CD4-positive, alpha-beta T cell (primary cell): ENCODE measurements around the gene CSF1R. TPM values are rescaled to one million over a fixed set of nuclear protein-coding genes. Genes with fewer than 3 reads are reported as not detected.
A peak's percentile ranks its signal among the peaks of the same experiment; 100 is the strongest.

Source experiments
- ATAC-seq: fragments of 200-7000 bp; cut with Tn5 transposase; one replicate; pipeline ENCODE4 v1.10.0; 2022; ENCODE audit warnings: mild to moderate bottlenecking; ENCODE audit not compliant: poor library complexity
- CTCF ChIA-PET: fragments of 350-600 bp; sonication (Branson Sonifier 250); formaldehyde crosslinking; loops from one replicate; lab custom pipeline; 2021; ENCODE audit warnings: antibody characterized with exemption, inconsistent platforms; lab: Charles Lee
- POLR2A ChIA-PET: fragments of 350-600 bp; sonication (Branson Sonifier 250); formaldehyde crosslinking; loops from one replicate; lab custom pipeline; 2021; ENCODE audit warnings: antibody characterized with exemption, inconsistent platforms; lab: Charles Lee
- DNase-seq, 14 experiments: peaks; one replicate each; pipeline ENCODE4 v3.0.0-alpha.2; 2013 to 2020; ENCODE audit warnings: mixed read lengths in 2 of 14
- H3K27ac ChIP-seq, 2 donors: one replicate each; pipeline versions ENCODE4 v1.5.1 to v1.7.0; 2013; ENCODE audit warnings: low read length in 2 of 2, low read depth in 1 of 2, mild to moderate bottlenecking in 1 of 2
- H3K27me3 ChIP-seq, 2 experiments: 1 replicate in 1 of 2; 2 replicates in 1 of 2; pipeline versions ENCODE4 v1.6.1 to v1.7.0; 2013; ENCODE audit warnings: low read length in 2 of 2, control low read depth in 1 of 2, mild to moderate bottlenecking in 1 of 2, moderate library complexity in 1 of 2; ENCODE audit not compliant: insufficient read depth in 2 of 2, control insufficient read depth in 1 of 2
- H3K36me3 ChIP-seq: one replicate; pipeline ENCODE4 v1.6.1; 2013; ENCODE audit warnings: low read length, control low read depth; ENCODE audit not compliant: insufficient read depth
- H3K4me1 ChIP-seq: one replicate; pipeline ENCODE4 v1.6.1; 2013; ENCODE audit warnings: low read length, control low read depth; ENCODE audit not compliant: insufficient read depth
- H3K4me3 ChIP-seq: one replicate; pipeline ENCODE4 v1.5.1; 2013; ENCODE audit warnings: mild to moderate bottlenecking, low read length, moderate library complexity
- H3K9me3 ChIP-seq, 2 experiments: 1 replicate in 1 of 2; 2 replicates in 1 of 2; pipeline versions ENCODE4 v1.6.1 to v1.7.0; 2013; ENCODE audit warnings: low read length in 2 of 2, mild to moderate bottlenecking in 2 of 2, control low read depth in 1 of 2, moderate library complexity in 1 of 2; ENCODE audit not compliant: control insufficient read depth in 1 of 2, insufficient read depth in 1 of 2
- H3K27ac Mint-ChIP-seq: one replicate; pipeline ENCODE4 v1.8.0; 2020; ENCODE audit warnings: mixed read lengths
- H3K27me3 Mint-ChIP-seq: one replicate; pipeline ENCODE4 v1.8.0; 2021; ENCODE audit warnings: mixed read lengths
- H3K36me3 Mint-ChIP-seq: one replicate; pipeline ENCODE4 v1.8.0; 2021; ENCODE audit warnings: low read depth, mixed read lengths
- H3K4me1 Mint-ChIP-seq: one replicate; pipeline ENCODE4 v1.8.0; 2021; ENCODE audit warnings: low read depth, mixed read lengths
- H3K4me3 Mint-ChIP-seq: one replicate; pipeline ENCODE4 v1.8.0; 2020; ENCODE audit warnings: mild to moderate bottlenecking, mixed read lengths
- H3K9me3 Mint-ChIP-seq: one replicate; pipeline ENCODE4 v1.8.0; 2020; ENCODE audit warnings: mixed read lengths
- CTCF ChIP-seq: fragments of 200-600 bp; IDR thresholded peaks from one replicate; pipeline ENCODE4 v1.8.0; 2022; ENCODE audit warnings: antibody characterized with exemption, mild to moderate bottlenecking
- intact Hi-C, 2 experiments: fragments of 100-400 bp; cut with DNase I in 1 of 2; cut with micrococcal nuclease in 1 of 2; formaldehyde crosslinking; loops; one replicate each; pipeline versions ENCODE4 v1.15.1 to v1.9.0; 2023 to 2025; cut with DNase I, micrococcal nuclease
- total RNA-seq, 174 experiments: library from RNA in 2 of 174; stranded (reverse) in 2 of 174; gene quantifications; one replicate each; pipeline ENCODE4 v1.2.3 and lab custom pipeline; 2021 to 2026

The CSF1R gene
- total RNA-seq, 2 experiments from 2014 or later = 0.45 to 0.52 TPM

- ChIA-PET POLR2A (no interaction called here), CTCF (no interaction called here)
- Histone ChIP-seq H3K36me3 (no peaks in the 10 kb centered on the region), H3K4me1 (peaks cover 4% of the 10 kb centered on the region), H3K27me3 (no peaks in the 10 kb centered on the region), H3K27ac (no peak overlapping the region), H3K9me3 (no peaks in the 10 kb centered on the region), H3K4me3 (no peak overlapping the region)
- Mint-ChIP-seq H3K27me3 (no peaks in the 10 kb centered on the region), H3K9me3 (no peaks in the 10 kb centered on the region), H3K4me3 (no peak overlapping the region), H3K36me3 (no peaks in the 10 kb centered on the region), H3K4me1 (no peaks in the 10 kb centered on the region), H3K27ac (no peak overlapping the region)
- intact Hi-C loops = no loop called here
- DNase-seq (no peak), ATAC-seq (no peak)
- no peak for TF ChIP-seq CTCF
Observed at GRCh38 chr5:150133581-150134197, 47.3 kb upstream of the CSF1R start.

- H3K4me3 ChIP-seq = no peak overlapping the region
- ChIA-PET CTCF (no interaction called here), POLR2A (no interaction called here)
- ATAC-seq (no peak), DNase-seq (no peak)
- intact Hi-C loops = no loop called here
- H3K27me3 ChIP-seq = no peaks in the 10 kb centered on the region
- H3K9me3 Mint-ChIP-seq = no peaks in the 10 kb centered on the region
- no peaks in the 10 kb centered on the region for H3K36me3 Mint-ChIP-seq
- H3K4me1 Mint-ChIP-seq = no peaks in the 10 kb centered on the region
- no peaks in the 10 kb centered on the region for H3K36me3 ChIP-seq
- no peaks in the 10 kb centered on the region for H3K9me3 ChIP-seq
- peaks cover 4% of the 10 kb centered on the region for H3K4me1 ChIP-seq
- no peaks in the 10 kb centered on the region for H3K27me3 Mint-ChIP-seq
- H3K27ac ChIP-seq = no peak overlapping the region
- TF ChIP-seq CTCF = no peak
- no peak overlapping the region for H3K27ac Mint-ChIP-seq
- H3K4me3 Mint-ChIP-seq = no peak overlapping the region
Observed at GRCh38 chr5:150132740-150133139, 46.4 kb upstream of the CSF1R start.

GRCh38 chr5:150131978-150132694 is 45.8 kb upstream of the CSF1R start:
- Histone ChIP-seq H3K4me1 (peaks cover 4% of the 10 kb centered on the region), H3K9me3 (no peaks in the 10 kb centered on the region), H3K27ac (no peak overlapping the region), H3K36me3 (no peaks in the 10 kb centered on the region), H3K27me3 (no peaks in the 10 kb centered on the region), H3K4me3 (no peak overlapping the region)
- ATAC-seq (no peak), DNase-seq (peak in 1 of 14 experiments; percentile 13)
- Mint-ChIP-seq H3K27ac (no peak overlapping the region), H3K36me3 (no peaks in the 10 kb centered on the region), H3K9me3 (no peaks in the 10 kb centered on the region), H3K4me1 (no peaks in the 10 kb centered on the region), H3K27me3 (no peaks in the 10 kb centered on the region), H3K4me3 (no peak overlapping the region)
- ChIA-PET CTCF (no interaction called here), POLR2A (no interaction called here)
- intact Hi-C loops = loop anchor here in 1 of 2 experiments (2.0 kb wide), 1 partner anchor 85 kb away; no protein-coding TSS in a partner anchor
- no peak for TF ChIP-seq CTCF
